BJ (cell line): ENCODE data around the gene POU5F1. TPM values are rescaled to one million over a fixed set of nuclear protein-coding genes. Genes with fewer than 3 reads are reported as not detected.
A peak's percentile ranks its signal among the peaks of the same experiment; 100 is the strongest.
"Not testable (repeated sequence)": the region's sequence is repeated elsewhere in the genome, so short reads cannot be mapped to it uniquely, and the experiment has no call there.

Experiments
- CTCF ChIA-PET: fragments of 350-600 bp; formaldehyde crosslinking; extraction: SDS; loops from one replicate; lab custom pipeline; 2021; ENCODE audit warnings: antibody characterized with exemption, inconsistent platforms; lab: Yijun Ruan, JAX
- POLR2A ChIA-PET: fragments of 300-600 bp; sonication (Branson Sonifier 250); formaldehyde crosslinking; extraction: SDS; loops from one replicate; lab custom pipeline; 2021; ENCODE audit warnings: antibody characterized with exemption; lab: Charles Lee
- DNase-seq: peaks from one replicate; pipeline ENCODE4 v3.0.0-alpha.2; 2011; ENCODE audit warnings: low read depth
- H3K27me3 ChIP-seq: 2 replicates; pipeline ENCODE4 v1.6.0; 2011; ENCODE audit warnings: low read length; ENCODE audit not compliant: control insufficient read depth, insufficient read depth
- H3K36me3 ChIP-seq: 2 replicates; pipeline ENCODE4 v1.5.1; 2011; ENCODE audit warnings: low read length; ENCODE audit not compliant: control insufficient read depth, insufficient read depth
- H3K4me3 ChIP-seq: 2 replicates; pipeline ENCODE4 v1.5.1; 2011; ENCODE audit warnings: low read depth, mild to moderate bottlenecking, control low read depth, low read length
- CTCF ChIP-seq: IDR thresholded peaks from 2 replicates; pipeline ENCODE4 v1.5.1; 2011; ENCODE audit warnings: low read depth, mild to moderate bottlenecking, control low read depth, inconsistent platforms, low read length, moderate library complexity; ENCODE audit not compliant: insufficient read depth
- polyA plus RNA-seq: library from polyadenylated mRNA; depleted of rRNA; stranded (reverse); fragments of >200 nt; gene quantifications from 2 replicates; pipeline ENCODE4 v1.2.3, GENCODE V29; 2011

POU5F1 gene
- polyA plus RNA-seq, 1 experiment, result 0.22 TPM

GRCh38 chr6:31203345-31203979, 33.0 kb upstream of the POU5F1 start:
- Histone ChIP-seq H3K27me3 (no peaks in the 10 kb centered on the region), H3K4me3 (peak overlapping the region; percentile 26), H3K36me3 (0 out of 2 replicates have a peak, but pooled peaks cover 1% of the 10 kb centered on the region)
- ChIA-PET CTCF (interaction anchor here (0.8 to 14.8 kb wide), 2 partner anchors 15 to 163 kb away, joined by 3 to 201 read pairs; no protein-coding TSS in a partner anchor), POLR2A (no interaction called here)
- no peak for DNase-seq
- no peak for TF ChIP-seq CTCF

GRCh38 chr6:31202259-31203166, 32.0 kb upstream of the POU5F1 start:
- TF ChIP-seq CTCF, result no peak
- ChIA-PET CTCF (interaction anchor here (0.8 to 14.8 kb wide), 2 partner anchors 16 to 164 kb away, joined by 3 to 201 read pairs; no protein-coding TSS in a partner anchor), POLR2A (no interaction called here)
- no peak for DNase-seq
- H3K36me3 ChIP-seq, result 0 out of 2 replicates have a peak, but pooled peaks cover 1% of the 10 kb centered on the region
- no peak overlapping the region for H3K4me3 ChIP-seq
- H3K27me3 ChIP-seq, result no peaks in the 10 kb centered on the region

GRCh38 chr6:31199105-31199452, 28.6 kb upstream of the POU5F1 start:
- CTCF ChIA-PET, result interaction anchor here (1.4 to 14.8 kb wide), 2 partner anchors 28 to 167 kb away, joined by 4 to 201 read pairs; no protein-coding TSS in a partner anchor
- H3K4me3 ChIP-seq, H3K27me3 ChIP-seq, H3K36me3 ChIP-seq, DNase-seq, POLR2A ChIA-PET: not testable (repeated sequence)

GRCh38 chr6:31197559-31198305, 27.2 kb upstream of the POU5F1 start:
- POLR2A ChIA-PET, result no interaction called here

GRCh38 chr6:31196251-31197022, 26.0 kb upstream of the POU5F1 start:
- CTCF ChIA-PET, result interaction anchor here (0.7 to 14.8 kb wide), 15 partner anchors 13 to 246 kb away, joined by 3 to 201 read pairs (median 4); partner anchors contain the start of gene PSORS1C2
- H3K27me3 ChIP-seq, H3K36me3 ChIP-seq, POLR2A ChIA-PET, DNase-seq, H3K4me3 ChIP-seq: not testable (repeated sequence)

More at GRCh38 chr6:31197559-31198305, 27.2 kb upstream of the POU5F1 start:
- H3K27me3 ChIP-seq, result no peaks in the 10 kb centered on the region
- TF ChIP-seq CTCF, result no peak
- CTCF ChIA-PET, result interaction anchor here (0.6 to 14.8 kb wide), 17 partner anchors 11 to 706 kb away, joined by 3 to 201 read pairs (median 4); partner anchors contain the start of gene PSORS1C2
- H3K36me3 ChIP-seq, result 0 out of 2 replicates have a peak, but pooled peaks cover 1% of the 10 kb centered on the region
- peak overlapping the region; percentile 57 for H3K4me3 ChIP-seq
- peak; percentile 30 for DNase-seq

- POLR2A ChIA-PET, DNase-seq, H3K27me3 ChIP-seq, H3K36me3 ChIP-seq, H3K4me3 ChIP-seq: not testable (repeated sequence)
- CTCF ChIA-PET, result interaction anchor here (0.6 to 14.8 kb wide), 7 partner anchors 54 to 177 kb away, joined by 3 to 201 read pairs (median 4); partner anchors contain the start of gene PSORS1C2
Measured at GRCh38 chr6:31195308-31195979, 25.0 kb upstream of the POU5F1 start.
